ENCODE results near the gene SSTR3. TPM values are rescaled to one million over a fixed set of nuclear protein-coding genes. Genes with fewer than 3 reads are reported as not detected.

SSTR3 gene
- total and polyA plus RNA-seq, 4 donors = 0.19 TPM; not detected in 3

DNA sequence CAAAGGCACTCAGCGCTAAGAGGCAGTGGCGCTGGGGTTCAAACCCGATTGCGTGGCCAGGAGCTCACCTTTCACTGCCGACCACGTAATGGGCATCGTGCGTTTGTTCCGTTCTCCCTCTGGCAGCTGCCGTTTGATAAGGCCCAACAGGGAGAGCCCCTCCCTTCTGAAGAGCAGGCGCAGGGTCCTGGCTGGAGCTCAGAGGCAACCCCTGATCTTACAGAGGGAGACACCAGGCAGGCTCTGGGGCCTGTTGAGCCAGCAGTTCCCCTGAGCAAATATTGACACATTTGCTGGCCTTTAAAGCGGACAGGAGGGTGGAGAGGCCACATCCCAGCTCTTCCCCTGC, 12.5 kb downstream of the SSTR3 start (continued):
- TF ChIP-seq FOXA2 (IDR thresholded peaks at IDR 0.05) = peak; percentile 71

DNA sequence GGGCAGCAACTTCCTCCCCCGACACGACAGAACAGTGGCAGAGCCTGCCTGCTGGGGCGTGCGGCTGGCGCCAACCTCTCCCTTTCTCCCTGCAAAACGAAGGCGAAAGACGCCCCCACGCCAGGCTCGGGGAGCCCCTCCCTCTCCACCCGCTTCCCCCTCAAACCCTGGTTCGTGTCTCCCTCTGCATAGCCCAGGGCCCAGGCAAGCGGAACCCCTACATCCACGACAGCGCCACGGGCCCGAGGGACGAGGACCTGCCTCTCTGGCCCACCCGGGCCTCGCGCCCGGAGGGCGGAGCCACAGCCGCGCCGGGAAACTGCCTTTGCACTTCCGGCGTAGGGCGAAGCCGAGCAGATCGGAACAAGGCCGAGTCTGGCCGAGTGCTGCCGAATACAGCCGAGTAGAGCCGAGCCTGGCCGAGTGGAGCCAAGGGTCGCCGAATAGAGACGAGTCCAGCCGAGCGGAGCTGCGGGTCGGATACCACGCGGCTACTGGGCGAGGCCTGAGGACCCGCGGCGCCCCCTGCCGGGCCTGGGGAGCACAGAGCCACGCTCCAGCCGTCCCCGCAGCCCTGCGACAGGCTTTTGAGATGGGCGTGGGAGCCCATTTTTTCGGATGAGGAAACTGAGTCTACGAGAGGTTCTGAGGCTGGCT, 13.0 kb downstream of the SSTR3 start:
- H3K9me3 ChIP-seq (ENCODE audit: control insufficient read depth in 4 of 4, low read length in 3 of 4) = no peaks in the 10 kb centered on the region
- DNase-seq (ENCODE audit: low spot score) = peak; percentile 100
- no peaks in the 10 kb centered on the region for H3K36me3 ChIP-seq (ENCODE audit: control insufficient read depth in 4 of 4, insufficient read depth in 3 of 4, low read depth in 1 of 4, low read length in 3 of 4)
- under 1% methylated on average over 58 of the region's 58 CpGs for WGBS
- H3K4me1 ChIP-seq (ENCODE audit: control insufficient read depth in 4 of 4, insufficient read depth in 4 of 4, low read length in 3 of 4) = peaks cover 26 to 50% (median 42%) of the 10 kb centered on the region in 4 donors
- no peaks in the 10 kb centered on the region for H3K27me3 ChIP-seq (ENCODE audit: control insufficient read depth in 4 of 4, insufficient read depth in 4 of 4, low read length in 3 of 4)
- H3K27ac ChIP-seq (ENCODE audit: low read depth in 1 of 2, low read length in 2 of 2) = peak overlapping the region; percentile 96
- TF ChIP-seq, protein P1, sequence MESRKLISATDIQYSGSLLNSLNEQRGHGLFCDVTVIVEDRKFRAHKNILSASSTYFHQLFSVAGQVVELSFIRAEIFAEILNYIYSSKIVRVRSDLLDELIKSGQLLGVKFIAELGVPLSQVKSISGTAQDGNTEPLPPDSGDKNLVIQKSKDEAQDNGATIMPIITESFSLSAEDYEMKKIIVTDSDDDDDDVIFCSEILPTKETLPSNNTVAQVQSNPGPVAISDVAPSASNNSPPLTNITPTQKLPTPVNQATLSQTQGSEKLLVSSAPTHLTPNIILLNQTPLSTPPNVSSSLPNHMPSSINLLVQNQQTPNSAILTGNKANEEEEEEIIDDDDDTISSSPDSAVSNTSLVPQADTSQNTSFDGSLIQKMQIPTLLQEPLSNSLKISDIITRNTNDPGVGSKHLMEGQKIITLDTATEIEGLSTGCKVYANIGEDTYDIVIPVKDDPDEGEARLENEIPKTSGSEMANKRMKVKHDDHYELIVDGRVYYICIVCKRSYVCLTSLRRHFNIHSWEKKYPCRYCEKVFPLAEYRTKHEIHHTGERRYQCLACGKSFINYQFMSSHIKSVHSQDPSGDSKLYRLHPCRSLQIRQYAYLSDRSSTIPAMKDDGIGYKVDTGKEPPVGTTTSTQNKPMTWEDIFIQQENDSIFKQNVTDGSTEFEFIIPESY (IDR thresholded peaks at IDR 0.05) = no peak
- TF ChIP-seq HNF4G (IDR thresholded peaks at IDR 0.05) (peak; percentile 84), YY1 (IDR thresholded peaks at IDR 0.05) (peak; percentile 52), TAF1 (conservative IDR thresholded peaks at IDR 0.05) (no peak), SP1 (IDR thresholded peaks at IDR 0.05) (peak; percentile 58), EGR1 (IDR thresholded peaks at IDR 0.05; ENCODE audit: low read depth in 2 of 2) (no peak), GABPA (IDR thresholded peaks at IDR 0.05 in 1 of 2, conservative IDR thresholded peaks at IDR 0.05 in 1 of 2) (peak in 1 of 2 donors; percentile 92), FOXA2 (IDR thresholded peaks at IDR 0.05) (no peak), NR2F2 (IDR thresholded peaks at IDR 0.05) (no peak), HNF4A (conservative IDR thresholded peaks at IDR 0.05) (no peak), FOXA1 (IDR thresholded peaks at IDR 0.05) (no peak), JUND (IDR thresholded peaks at IDR 0.05) (no peak), RXRA (IDR thresholded peaks at IDR 0.05) (peak in 1 of 2 donors; percentile 16), RAD21 (IDR thresholded peaks at IDR 0.05) (peak; percentile 82 to 84)
- TF ChIP-seq, protein P2, sequence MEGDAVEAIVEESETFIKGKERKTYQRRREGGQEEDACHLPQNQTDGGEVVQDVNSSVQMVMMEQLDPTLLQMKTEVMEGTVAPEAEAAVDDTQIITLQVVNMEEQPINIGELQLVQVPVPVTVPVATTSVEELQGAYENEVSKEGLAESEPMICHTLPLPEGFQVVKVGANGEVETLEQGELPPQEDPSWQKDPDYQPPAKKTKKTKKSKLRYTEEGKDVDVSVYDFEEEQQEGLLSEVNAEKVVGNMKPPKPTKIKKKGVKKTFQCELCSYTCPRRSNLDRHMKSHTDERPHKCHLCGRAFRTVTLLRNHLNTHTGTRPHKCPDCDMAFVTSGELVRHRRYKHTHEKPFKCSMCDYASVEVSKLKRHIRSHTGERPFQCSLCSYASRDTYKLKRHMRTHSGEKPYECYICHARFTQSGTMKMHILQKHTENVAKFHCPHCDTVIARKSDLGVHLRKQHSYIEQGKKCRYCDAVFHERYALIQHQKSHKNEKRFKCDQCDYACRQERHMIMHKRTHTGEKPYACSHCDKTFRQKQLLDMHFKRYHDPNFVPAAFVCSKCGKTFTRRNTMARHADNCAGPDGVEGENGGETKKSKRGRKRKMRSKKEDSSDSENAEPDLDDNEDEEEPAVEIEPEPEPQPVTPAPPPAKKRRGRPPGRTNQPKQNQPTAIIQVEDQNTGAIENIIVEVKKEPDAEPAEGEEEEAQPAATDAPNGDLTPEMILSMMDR (IDR thresholded peaks at IDR 0.05; ENCODE audit: low read depth, low read length, missing input control) = peak; percentile 91
- TF ChIP-seq, protein P3, sequence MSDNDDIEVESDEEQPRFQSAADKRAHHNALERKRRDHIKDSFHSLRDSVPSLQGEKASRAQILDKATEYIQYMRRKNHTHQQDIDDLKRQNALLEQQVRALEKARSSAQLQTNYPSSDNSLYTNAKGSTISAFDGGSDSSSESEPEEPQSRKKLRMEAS (IDR thresholded peaks at IDR 0.05) = no peak
- TF ChIP-seq, protein P4, sequence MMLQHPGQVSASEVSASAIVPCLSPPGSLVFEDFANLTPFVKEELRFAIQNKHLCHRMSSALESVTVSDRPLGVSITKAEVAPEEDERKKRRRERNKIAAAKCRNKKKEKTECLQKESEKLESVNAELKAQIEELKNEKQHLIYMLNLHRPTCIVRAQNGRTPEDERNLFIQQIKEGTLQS (IDR thresholded peaks at IDR 0.05) = no peak
- TF ChIP-seq, protein P5, sequence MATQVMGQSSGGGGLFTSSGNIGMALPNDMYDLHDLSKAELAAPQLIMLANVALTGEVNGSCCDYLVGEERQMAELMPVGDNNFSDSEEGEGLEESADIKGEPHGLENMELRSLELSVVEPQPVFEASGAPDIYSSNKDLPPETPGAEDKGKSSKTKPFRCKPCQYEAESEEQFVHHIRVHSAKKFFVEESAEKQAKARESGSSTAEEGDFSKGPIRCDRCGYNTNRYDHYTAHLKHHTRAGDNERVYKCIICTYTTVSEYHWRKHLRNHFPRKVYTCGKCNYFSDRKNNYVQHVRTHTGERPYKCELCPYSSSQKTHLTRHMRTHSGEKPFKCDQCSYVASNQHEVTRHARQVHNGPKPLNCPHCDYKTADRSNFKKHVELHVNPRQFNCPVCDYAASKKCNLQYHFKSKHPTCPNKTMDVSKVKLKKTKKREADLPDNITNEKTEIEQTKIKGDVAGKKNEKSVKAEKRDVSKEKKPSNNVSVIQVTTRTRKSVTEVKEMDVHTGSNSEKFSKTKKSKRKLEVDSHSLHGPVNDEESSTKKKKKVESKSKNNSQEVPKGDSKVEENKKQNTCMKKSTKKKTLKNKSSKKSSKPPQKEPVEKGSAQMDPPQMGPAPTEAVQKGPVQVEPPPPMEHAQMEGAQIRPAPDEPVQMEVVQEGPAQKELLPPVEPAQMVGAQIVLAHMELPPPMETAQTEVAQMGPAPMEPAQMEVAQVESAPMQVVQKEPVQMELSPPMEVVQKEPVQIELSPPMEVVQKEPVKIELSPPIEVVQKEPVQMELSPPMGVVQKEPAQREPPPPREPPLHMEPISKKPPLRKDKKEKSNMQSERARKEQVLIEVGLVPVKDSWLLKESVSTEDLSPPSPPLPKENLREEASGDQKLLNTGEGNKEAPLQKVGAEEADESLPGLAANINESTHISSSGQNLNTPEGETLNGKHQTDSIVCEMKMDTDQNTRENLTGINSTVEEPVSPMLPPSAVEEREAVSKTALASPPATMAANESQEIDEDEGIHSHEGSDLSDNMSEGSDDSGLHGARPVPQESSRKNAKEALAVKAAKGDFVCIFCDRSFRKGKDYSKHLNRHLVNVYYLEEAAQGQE (IDR thresholded peaks at IDR 0.05) = peak; percentile 35
- H3K4me3 ChIP-seq (ENCODE audit: low read depth in 1 of 3, low read length in 3 of 3) = peak overlapping the region; percentile 59 to 85 (median 79)
- peak overlapping the region; percentile 72 to 100 for H3K9ac ChIP-seq (ENCODE audit: low read depth in 1 of 2, low read length in 2 of 2)

Data from liver (tissue), 9 donors.